ENCODE data around the gene SMIM43.

Gene SMIM43

DNA sequence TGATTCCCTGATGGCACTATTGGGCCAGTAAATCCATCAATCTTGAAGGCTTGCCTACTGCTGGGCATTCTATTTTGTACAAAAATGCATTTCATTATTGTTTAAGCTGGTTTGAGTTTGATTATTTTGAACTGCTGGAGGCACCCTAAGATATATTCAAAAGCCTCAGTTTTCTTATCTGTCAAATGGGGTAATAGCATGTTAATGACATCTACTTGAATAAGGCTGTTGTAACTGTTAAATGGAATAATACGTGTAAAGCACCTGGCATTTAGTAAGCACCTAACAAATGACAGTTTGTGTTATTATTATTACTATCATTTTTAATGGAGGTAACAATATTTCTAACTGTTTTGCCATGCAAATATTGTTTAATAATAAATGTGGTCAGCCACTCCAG lies 6.9 kb upstream of the SMIM43 start:
- ChIA-PET CTCF (no interaction called here), POLR2A (no interaction called here)
- TF ChIP-seq, protein P1, sequence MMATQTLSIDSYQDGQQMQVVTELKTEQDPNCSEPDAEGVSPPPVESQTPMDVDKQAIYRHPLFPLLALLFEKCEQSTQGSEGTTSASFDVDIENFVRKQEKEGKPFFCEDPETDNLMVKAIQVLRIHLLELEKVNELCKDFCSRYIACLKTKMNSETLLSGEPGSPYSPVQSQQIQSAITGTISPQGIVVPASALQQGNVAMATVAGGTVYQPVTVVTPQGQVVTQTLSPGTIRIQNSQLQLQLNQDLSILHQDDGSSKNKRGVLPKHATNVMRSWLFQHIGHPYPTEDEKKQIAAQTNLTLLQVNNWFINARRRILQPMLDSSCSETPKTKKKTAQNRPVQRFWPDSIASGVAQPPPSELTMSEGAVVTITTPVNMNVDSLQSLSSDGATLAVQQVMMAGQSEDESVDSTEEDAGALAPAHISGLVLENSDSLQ (IDR thresholded peaks at IDR 0.05) = no peak
- TF ChIP-seq SUZ12 (IDR thresholded peaks at IDR 0.05) = no peak
- TF ChIP-seq HDGF (IDR thresholded peaks at IDR 0.05; ENCODE audit: borderline replicate concordance) = no peak
- TF ChIP-seq FOXA1 (IDR thresholded peaks at IDR 0.05) = no peak
- TF ChIP-seq L3MBTL2 (conservative IDR thresholded peaks at IDR 0.05) = no peak
- no peak for TF ChIP-seq NFRKB (IDR thresholded peaks at IDR 0.05)
- no peak for TF ChIP-seq TARDBP (IDR thresholded peaks at IDR 0.05)
- TF ChIP-seq ELF4 (IDR thresholded peaks at IDR 0.05) = no peak
- TF ChIP-seq SP1 (IDR thresholded peaks at IDR 0.05) = no peak
- no peak for TF ChIP-seq ARNT (IDR thresholded peaks at IDR 0.05)
- no peak for DNase-seq (ENCODE audit: extremely low spot score)

DNA sequence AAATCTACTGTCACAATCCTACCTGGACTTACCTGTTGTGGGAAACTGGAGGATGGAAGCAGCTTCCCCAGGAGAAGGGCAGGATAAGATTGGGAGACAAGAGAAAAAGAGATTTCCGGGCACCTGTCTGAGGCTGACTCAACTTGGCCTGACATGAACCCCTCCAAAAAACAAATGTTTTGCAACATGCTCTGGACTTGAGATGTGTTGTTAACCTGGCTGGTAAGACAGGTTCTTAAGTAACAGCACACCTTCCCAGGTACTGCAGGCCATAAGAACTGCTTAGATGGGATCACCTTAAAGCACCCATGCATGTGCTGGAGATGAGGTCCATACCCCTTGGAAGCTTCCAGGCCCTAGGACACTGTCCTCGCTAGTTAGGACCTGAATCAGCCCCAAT lies 4.4 kb upstream of the SMIM43 start:
- ChIA-PET POLR2A (interaction anchor here (1.1 kb wide), 1 partner anchor 32 kb away, joined by 3 read pairs; the partner anchor contains the start of gene EXOSC9), CTCF (no interaction called here)

DNA sequence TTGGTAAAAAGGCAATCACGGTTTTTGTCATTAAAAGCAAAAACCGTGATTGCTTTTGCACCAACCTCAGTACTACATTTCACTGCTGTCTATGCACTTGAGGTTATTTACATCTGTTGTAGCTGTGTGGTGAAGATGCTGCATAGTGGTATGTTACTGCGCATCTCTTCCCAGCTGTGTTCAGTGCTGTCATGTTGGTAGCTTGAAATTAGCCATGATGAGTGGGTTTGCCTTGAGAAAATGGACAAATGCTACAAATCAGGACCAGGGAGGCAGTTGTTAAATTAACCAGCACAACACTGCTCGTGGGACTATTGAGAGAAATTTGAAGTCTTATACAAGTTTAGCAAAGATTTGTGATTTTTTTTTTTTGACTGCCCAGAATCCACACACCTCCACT lies 2.2 kb upstream of the SMIM43 start:
- ChIA-PET CTCF (no interaction called here), POLR2A (no interaction called here)
- no peak for TF ChIP-seq HDGF (IDR thresholded peaks at IDR 0.05; ENCODE audit: borderline replicate concordance)
- TF ChIP-seq, protein P1 (IDR thresholded peaks at IDR 0.05) = no peak
- no peak for TF ChIP-seq ELF4 (IDR thresholded peaks at IDR 0.05)
- no peak for TF ChIP-seq FOXA1 (IDR thresholded peaks at IDR 0.05)
- TF ChIP-seq NFRKB (IDR thresholded peaks at IDR 0.05) = no peak
- TF ChIP-seq FOXK2 (IDR thresholded peaks at IDR 0.05) = no peak
- TF ChIP-seq TARDBP (IDR thresholded peaks at IDR 0.05) = no peak
- TF ChIP-seq FOXM1 (IDR thresholded peaks at IDR 0.05; ENCODE audit: borderline replicate concordance) = no peak
- no peak for TF ChIP-seq BHLHE40 (IDR thresholded peaks at IDR 0.05; ENCODE audit: borderline replicate concordance)
- TF ChIP-seq CTBP1 (IDR thresholded peaks at IDR 0.05; ENCODE audit: borderline replicate concordance) = no peak
- no peak for TF ChIP-seq LEF1 (IDR thresholded peaks at IDR 0.05; ENCODE audit: borderline replicate concordance)
- no peak for TF ChIP-seq ZNF384 (IDR thresholded peaks at IDR 0.05)
- no peak for TF ChIP-seq ARNT (IDR thresholded peaks at IDR 0.05)
- no peak for TF ChIP-seq L3MBTL2 (conservative IDR thresholded peaks at IDR 0.05)
- DNase-seq (ENCODE audit: extremely low spot score) = no peak

More for the DNA sequence above, 4.4 kb upstream of the SMIM43 start:
- DNase-seq (ENCODE audit: extremely low spot score) = no peak
- no peak for TF ChIP-seq HDGF (IDR thresholded peaks at IDR 0.05; ENCODE audit: borderline replicate concordance)
- no peak for TF ChIP-seq FOXK2 (IDR thresholded peaks at IDR 0.05)
- TF ChIP-seq TARDBP (IDR thresholded peaks at IDR 0.05) = no peak
- no peak for TF ChIP-seq LEF1 (IDR thresholded peaks at IDR 0.05; ENCODE audit: borderline replicate concordance)
- no peak for TF ChIP-seq FOXM1 (IDR thresholded peaks at IDR 0.05; ENCODE audit: borderline replicate concordance)
- TF ChIP-seq L3MBTL2 (conservative IDR thresholded peaks at IDR 0.05) = no peak
- no peak for TF ChIP-seq CTBP1 (IDR thresholded peaks at IDR 0.05; ENCODE audit: borderline replicate concordance)
- no peak for TF ChIP-seq FOXA1 (IDR thresholded peaks at IDR 0.05)
- TF ChIP-seq ARNT (IDR thresholded peaks at IDR 0.05) = no peak
- no peak for TF ChIP-seq BHLHE40 (IDR thresholded peaks at IDR 0.05; ENCODE audit: borderline replicate concordance)
- no peak for TF ChIP-seq SUZ12 (IDR thresholded peaks at IDR 0.05)
- no peak for TF ChIP-seq SP1 (IDR thresholded peaks at IDR 0.05)
- no peak for TF ChIP-seq NFRKB (IDR thresholded peaks at IDR 0.05)
- no peak for TF ChIP-seq ELF4 (IDR thresholded peaks at IDR 0.05)
- TF ChIP-seq, protein P1 (IDR thresholded peaks at IDR 0.05) = no peak

DNA sequence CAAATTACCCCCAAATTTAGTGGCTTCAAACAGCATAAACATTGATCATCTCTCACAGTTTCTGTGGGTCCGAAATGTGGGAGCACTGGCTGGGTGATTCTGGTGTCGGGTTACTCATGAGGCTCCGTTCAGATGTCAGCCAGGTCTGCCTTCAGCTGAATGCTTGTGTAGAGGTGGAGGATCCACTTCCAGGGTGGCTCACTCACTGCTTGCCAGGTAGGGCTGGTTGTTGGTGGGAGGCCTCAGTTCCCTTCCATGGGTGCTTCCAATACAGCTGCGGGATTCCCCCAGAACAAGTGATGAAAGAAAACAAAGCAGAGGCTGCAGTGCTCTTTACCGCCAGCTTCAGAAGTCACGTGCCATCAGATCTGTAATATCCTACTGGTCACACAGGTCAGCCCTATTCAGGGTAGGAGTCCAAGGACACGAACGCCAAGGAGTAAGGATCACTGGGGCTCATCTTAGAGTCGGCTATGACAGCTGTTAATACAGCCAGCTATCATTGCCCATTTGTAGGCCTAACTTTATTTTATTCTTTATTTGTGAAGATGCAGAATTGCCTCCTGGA lies 1.1 kb upstream of the SMIM43 start:
- POLR2A ChIA-PET = interaction anchor here (2.2 kb wide), 1 partner anchor 35 kb away, joined by 8 read pairs; the partner anchor contains the start of gene EXOSC9
- no peak for DNase-seq (ENCODE audit: extremely low spot score)
- CTCF ChIA-PET = no interaction called here
- TF ChIP-seq FOXM1 (IDR thresholded peaks at IDR 0.05; ENCODE audit: borderline replicate concordance) = no peak
- TF ChIP-seq ELF4 (IDR thresholded peaks at IDR 0.05) = no peak
- TF ChIP-seq SP1 (IDR thresholded peaks at IDR 0.05) = no peak
- no peak for TF ChIP-seq LEF1 (IDR thresholded peaks at IDR 0.05; ENCODE audit: borderline replicate concordance)
- no peak for TF ChIP-seq ARNT (IDR thresholded peaks at IDR 0.05)

DNA sequence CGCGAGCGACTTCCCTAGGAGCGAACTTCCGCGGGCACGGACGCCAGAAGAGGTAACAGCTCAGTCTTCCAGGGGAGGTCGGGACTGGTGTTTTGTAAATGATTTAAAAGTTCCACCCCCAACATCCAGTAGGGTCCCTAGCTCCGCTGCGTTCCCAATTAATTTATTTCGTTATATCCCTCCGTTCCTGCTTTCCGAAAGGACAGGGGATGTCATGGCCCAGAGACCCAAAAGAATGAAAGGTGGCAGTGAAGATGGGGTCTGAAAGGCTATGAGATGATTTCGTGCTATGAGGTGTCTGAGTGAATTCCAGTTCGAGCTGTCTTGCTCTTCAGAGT lies 373 bp upstream of the SMIM43 start:
- TF ChIP-seq FOXK2 (IDR thresholded peaks at IDR 0.05) = no peak
- POLR2A ChIA-PET = interaction anchor here (2.2 kb wide), 1 partner anchor 36 kb away, joined by 8 read pairs; the partner anchor contains the start of gene EXOSC9
- no peak for DNase-seq (ENCODE audit: extremely low spot score)
- CTCF ChIA-PET = interaction anchor here (0.9 kb wide), 1 partner anchor 33 kb away, joined by 3 read pairs; no protein-coding TSS in a partner anchor

DNA sequence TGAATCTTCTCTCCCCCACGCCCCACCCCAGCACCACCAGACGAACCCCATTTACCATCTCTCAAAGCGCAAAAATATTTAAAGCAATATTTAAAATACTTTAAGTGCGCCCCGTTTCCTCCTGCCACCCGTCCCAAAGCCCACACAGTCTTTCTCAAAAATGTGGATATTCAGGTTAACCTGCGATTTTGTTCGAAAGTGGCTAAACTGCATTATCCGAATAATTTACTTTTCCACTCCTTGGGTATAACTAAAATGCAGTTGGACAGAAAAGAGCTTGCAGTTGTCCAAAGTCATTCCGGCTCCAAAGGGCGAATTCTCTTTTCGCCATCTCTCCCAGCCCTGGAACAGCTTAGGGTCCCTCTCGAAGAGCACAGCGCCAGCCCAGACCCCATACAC lies 662 bp downstream of the SMIM43 start:
- DNase-seq (ENCODE audit: extremely low spot score) = no peak
- ChIA-PET CTCF (no interaction called here), POLR2A (interaction anchor here (1.2 to 2.2 kb wide), 2 partner anchors 37 to 68 kb away, joined by 3 to 8 read pairs; partner anchors contain the start of genes ANXA5 and EXOSC9)
- TF ChIP-seq TARDBP (IDR thresholded peaks at IDR 0.05) = no peak
- no peak for TF ChIP-seq ZNF384 (IDR thresholded peaks at IDR 0.05)
- TF ChIP-seq L3MBTL2 (conservative IDR thresholded peaks at IDR 0.05) = no peak
- TF ChIP-seq BHLHE40 (IDR thresholded peaks at IDR 0.05; ENCODE audit: borderline replicate concordance) = no peak
- no peak for TF ChIP-seq FOXM1 (IDR thresholded peaks at IDR 0.05; ENCODE audit: borderline replicate concordance)
- TF ChIP-seq, protein P1 (IDR thresholded peaks at IDR 0.05) = no peak
- no peak for TF ChIP-seq CTBP1 (IDR thresholded peaks at IDR 0.05; ENCODE audit: borderline replicate concordance)
- TF ChIP-seq SUZ12 (IDR thresholded peaks at IDR 0.05) = no peak
- no peak for TF ChIP-seq NFRKB (IDR thresholded peaks at IDR 0.05)
- TF ChIP-seq FOXK2 (IDR thresholded peaks at IDR 0.05) = no peak
- TF ChIP-seq LEF1 (IDR thresholded peaks at IDR 0.05; ENCODE audit: borderline replicate concordance) = no peak
- TF ChIP-seq ARNT (IDR thresholded peaks at IDR 0.05) = no peak
- no peak for TF ChIP-seq HDGF (IDR thresholded peaks at IDR 0.05; ENCODE audit: borderline replicate concordance)

All from HEK293T (cell line).